CD4-positive, alpha-beta memory T cell (primary cell): ENCODE data around the gene CDR2L. TPM values are rescaled to one million over a fixed set of nuclear protein-coding genes. Genes with fewer than 3 reads are reported as not detected.

Experiments
- CTCF ChIA-PET: fragments of 350-600 bp; sonication (Branson Sonifier 250); formaldehyde crosslinking; loops from one replicate; lab custom pipeline; 2021; ENCODE audit warnings: inconsistent platforms; ENCODE audit not compliant: partially characterized antibody; lab: Charles Lee
- POLR2A ChIA-PET: fragments of 350-600 bp; sonication (Branson Sonifier 250); formaldehyde crosslinking; loops from one replicate; lab custom pipeline; 2021; ENCODE audit not compliant: partially characterized antibody; lab: Charles Lee
- DNase-seq, 5 donors: peaks; one replicate each; pipeline versions ENCODE4 v3.0.0 to v3.0.0-alpha.2; 2020 to 2022; ENCODE audit warnings: mixed read lengths in 1 of 5
- H3K27ac ChIP-seq: one replicate; pipeline ENCODE4 v1.7.0; 2013; ENCODE audit warnings: low read depth, low read length
- H3K27me3 ChIP-seq: 2 replicates; pipeline ENCODE4 v1.7.0; 2013; ENCODE audit warnings: mild to moderate bottlenecking, low read length, moderate library complexity; ENCODE audit not compliant: insufficient read depth
- H3K36me3 ChIP-seq: 2 replicates; pipeline ENCODE4 v1.7.0; 2013; ENCODE audit warnings: mild to moderate bottlenecking, low read length, moderate library complexity; ENCODE audit not compliant: insufficient read depth
- H3K4me1 ChIP-seq: 2 replicates; pipeline ENCODE4 v1.7.0; 2013; ENCODE audit warnings: mild to moderate bottlenecking, low read length, moderate library complexity; ENCODE audit not compliant: insufficient read depth
- H3K4me3 ChIP-seq, 2 donors: one replicate each; pipeline ENCODE4 v1.7.0; 2013; ENCODE audit warnings: low read length in 2 of 2, mild to moderate bottlenecking in 1 of 2
- H3K9me3 ChIP-seq, 2 donors: one replicate each; pipeline ENCODE4 v1.7.0; 2013; ENCODE audit warnings: low read length in 2 of 2, control low read depth in 1 of 2; ENCODE audit not compliant: control insufficient read depth in 1 of 2
- H3K27ac Mint-ChIP-seq, 7 donors: one replicate each; pipeline ENCODE4 v1.8.0; 2020 to 2021; ENCODE audit warnings: mixed read lengths in 7 of 7, mild to moderate bottlenecking in 6 of 7, inconsistent platforms in 3 of 7, moderate library complexity in 3 of 7
- H3K27me3 Mint-ChIP-seq, 2 donors: one replicate each; pipeline ENCODE4 v1.8.0; 2020 to 2021; ENCODE audit warnings: mixed read lengths in 2 of 2
- H3K36me3 Mint-ChIP-seq, 2 donors: one replicate each; pipeline ENCODE4 v1.8.0; 2020 to 2021; ENCODE audit warnings: mixed read lengths in 2 of 2, inconsistent platforms in 1 of 2, mild to moderate bottlenecking in 1 of 2
- H3K4me1 Mint-ChIP-seq, 4 donors: one replicate each; pipeline ENCODE4 v1.8.0; 2020 to 2021; ENCODE audit warnings: mixed read lengths in 4 of 4, mild to moderate bottlenecking in 1 of 4
- H3K4me3 Mint-ChIP-seq, 8 donors: one replicate each; pipeline ENCODE4 v1.8.0; 2020 to 2021; ENCODE audit warnings: mixed read lengths in 8 of 8, mild to moderate bottlenecking in 7 of 8, moderate library complexity in 6 of 8, inconsistent platforms in 3 of 8
- H3K9me3 Mint-ChIP-seq, 8 donors: one replicate each; pipeline ENCODE4 v1.8.0; 2020 to 2021; ENCODE audit warnings: mixed read lengths in 8 of 8, mild to moderate bottlenecking in 5 of 8, inconsistent platforms in 3 of 8, moderate library complexity in 1 of 8
- intact Hi-C: fragments of 100-400 bp; cut with micrococcal nuclease; formaldehyde crosslinking; loops from one replicate; pipeline ENCODE4 v1.15.1; 2023
- polyA plus RNA-seq, 2 donors: library from polyadenylated mRNA; unstranded; fragments of 300-500 nt; fragmentation: Illumina TruSeq; gene quantifications; one replicate each; pipeline ENCODE4 v1.2.3, GENCODE V29; 2021
- total RNA-seq, 2 experiments: library from RNA; stranded (reverse); gene quantifications; one replicate each; pipeline ENCODE4 v1.2.3, GENCODE V29; 2021

CDR2L gene
- total and polyA plus RNA-seq, 4 experiments from 2014 or later, result 0.08 to 0.20 TPM; not detected in 2

- peak overlapping the region in 1 of 2 donors; percentile 62 for H3K4me3 ChIP-seq
- peaks cover 25 to 64% (median 43%) of the 10 kb centered on the region in 4 donors for H3K4me1 Mint-ChIP-seq
- POLR2A ChIA-PET, result interaction anchor here (0.8 to 4.9 kb wide), 11 partner anchors 12 to 158 kb away, joined by 3 to 119 read pairs (median 6); partner anchors contain the start of genes ARMC7, CDR2L, JPT1 and MRPL58
- H3K36me3 ChIP-seq, result peaks cover 12% of the 10 kb centered on the region
- no peaks in the 10 kb centered on the region for H3K27me3 ChIP-seq
- H3K9me3 ChIP-seq, result no peaks in the 10 kb centered on the region
- DNase-seq, result no peak
- CTCF ChIA-PET, result interaction anchor here (0.8 to 3.5 kb wide), 6 partner anchors 10 to 311 kb away, joined by 3 to 16 read pairs (median 8); partner anchors contain the start of gene MRPL58
- peak overlapping the region; percentile 88 to 98 (median 92) for H3K27ac Mint-ChIP-seq
- no peaks in the 10 kb centered on the region for H3K27me3 Mint-ChIP-seq
- H3K4me3 Mint-ChIP-seq, result peak overlapping the region; percentile 87 to 100 (median 95)
- H3K4me1 ChIP-seq, result peaks cover 30% of the 10 kb centered on the region
- no peaks in the 10 kb centered on the region for H3K9me3 Mint-ChIP-seq
- peaks cover 21 to 39% of the 10 kb centered on the region in 2 donors for H3K36me3 Mint-ChIP-seq
- no peak overlapping the region for H3K27ac ChIP-seq
- intact Hi-C loops, result no loop called here
Observed at GRCh38 chr17:75048249-75048878, 60.9 kb downstream of the CDR2L start.

DNA sequence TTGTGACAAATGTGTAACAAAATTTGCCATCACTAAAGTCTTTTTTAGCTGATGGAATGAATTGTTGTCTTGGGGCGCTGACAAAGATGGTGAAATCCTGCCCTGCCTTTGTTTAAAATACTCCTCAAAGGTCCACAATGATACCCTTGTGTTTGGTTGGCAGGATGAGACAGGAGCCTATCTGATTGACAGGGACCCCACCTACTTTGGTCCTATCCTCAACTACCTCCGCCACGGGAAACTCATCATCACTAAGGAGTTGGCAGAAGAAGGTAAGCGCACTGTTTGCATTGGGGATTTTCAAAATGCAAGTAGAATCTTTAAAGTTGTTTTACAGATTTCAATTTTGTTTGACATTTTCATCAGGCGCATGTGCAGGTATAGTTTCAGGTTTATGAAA, 61.6 kb downstream of the CDR2L start:
- Histone ChIP-seq H3K27ac (no peak overlapping the region), H3K9me3 (no peaks in the 10 kb centered on the region), H3K36me3 (peaks cover 18% of the 10 kb centered on the region), H3K27me3 (no peaks in the 10 kb centered on the region), H3K4me3 (no peak overlapping the region), H3K4me1 (peaks cover 30% of the 10 kb centered on the region)
- Mint-ChIP-seq H3K27me3 (no peaks in the 10 kb centered on the region), H3K4me1 (peaks cover 25 to 60% (median 41%) of the 10 kb centered on the region in 4 donors), H3K4me3 (peak overlapping the region in 3 of 8 donors; percentile 9 to 39 (median 13)), H3K27ac (peak overlapping the region in 5 of 7 donors; percentile 5 to 97 (median 88)), H3K36me3 (peaks cover 18 to 38% of the 10 kb centered on the region in 2 donors), H3K9me3 (no peaks in the 10 kb centered on the region)
- ChIA-PET POLR2A (interaction anchor here (0.8 to 4.9 kb wide), 8 partner anchors 9 to 157 kb away, joined by 3 to 119 read pairs (median 4); partner anchors contain the start of genes ARMC7, JPT1, MRPL58 and NUP85), CTCF (interaction anchor here (0.8 to 3.5 kb wide), 8 partner anchors 10 to 311 kb away, joined by 3 to 16 read pairs (median 3); partner anchors contain the start of gene MRPL58)
- intact Hi-C loops, result no loop called here
- DNase-seq, result no peak

DNA sequence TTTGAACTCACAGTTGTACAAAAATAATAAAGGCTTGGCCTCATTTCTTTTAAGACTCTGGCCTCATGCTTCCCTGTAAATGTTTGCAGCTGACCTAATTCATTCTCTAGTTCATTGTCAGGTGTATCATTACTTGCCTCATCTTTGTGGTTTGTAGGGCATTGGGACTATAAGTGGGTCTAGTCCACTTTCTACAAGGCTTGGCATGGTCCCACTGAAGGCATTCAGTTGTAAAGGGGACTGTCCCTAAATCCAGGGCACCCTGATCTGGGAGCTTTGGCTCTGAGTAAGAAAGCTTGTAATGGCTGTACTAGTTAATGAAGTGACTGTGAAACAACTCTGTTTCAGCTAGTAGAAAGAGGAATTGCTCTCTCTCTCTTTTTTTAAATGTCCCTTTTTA, 62.3 kb downstream of the CDR2L start:
- ChIA-PET POLR2A (interaction anchor here (1.0 to 4.9 kb wide), 4 partner anchors 10 to 37 kb away, joined by 3 to 119 read pairs (median 23); partner anchors contain the start of gene MRPL58), CTCF (interaction anchor here (0.7 to 3.5 kb wide), 6 partner anchors 10 to 122 kb away, joined by 3 to 16 read pairs (median 3); no protein-coding TSS in a partner anchor)
- intact Hi-C loops, result no loop called here
- Mint-ChIP-seq H3K9me3 (no peaks in the 10 kb centered on the region), H3K27me3 (no peaks in the 10 kb centered on the region), H3K4me1 (peaks cover 25 to 56% (median 38%) of the 10 kb centered on the region in 4 donors), H3K36me3 (peaks cover 18 to 43% of the 10 kb centered on the region in 2 donors), H3K4me3 (peak overlapping the region in 2 of 8 donors; percentile 9 to 39), H3K27ac (peak overlapping the region in 4 of 7 donors; percentile 23 to 50 (median 29))
- Histone ChIP-seq H3K9me3 (no peaks in the 10 kb centered on the region), H3K27me3 (no peaks in the 10 kb centered on the region), H3K4me1 (peaks cover 30% of the 10 kb centered on the region), H3K4me3 (no peak overlapping the region), H3K27ac (no peak overlapping the region), H3K36me3 (peaks cover 20% of the 10 kb centered on the region)
- DNase-seq, result no peak

- Histone ChIP-seq H3K4me3 (no peak overlapping the region), H3K4me1 (peaks cover 20% of the 10 kb centered on the region), H3K9me3 (no peaks in the 10 kb centered on the region), H3K27me3 (no peaks in the 10 kb centered on the region), H3K36me3 (peaks cover 20% of the 10 kb centered on the region), H3K27ac (no peak overlapping the region)
- Mint-ChIP-seq H3K27ac (no peak overlapping the region), H3K4me3 (no peak overlapping the region), H3K36me3 (peaks cover 25 to 48% of the 10 kb centered on the region in 2 donors), H3K4me1 (peaks cover 20 to 37% (median 30%) of the 10 kb centered on the region in 4 donors), H3K9me3 (no peaks in the 10 kb centered on the region), H3K27me3 (no peaks in the 10 kb centered on the region)
- intact Hi-C loops, result no loop called here
- CTCF ChIA-PET, result interaction anchor here (1.3 kb wide), 1 partner anchor 90 kb away, joined by 5 read pairs; no protein-coding TSS in a partner anchor
- POLR2A ChIA-PET, result no interaction called here
- no peak for DNase-seq
Observed at GRCh38 chr17:75051941-75052340, 64.5 kb downstream of the CDR2L start.

Other genes with a start within 250 kb of the CDR2L start
- 100 to 1,000 TPM; 202 to 209 TPM for gene NHERF1, start 239.0 kb upstream of the CDR2L start, total RNA-seq
- 100 to 1,000 TPM; 324 to 448 TPM for gene NHERF1, start 239.0 kb upstream of the CDR2L start, polyA plus RNA-seq
- gene NAT9, start 211.3 kb upstream of the CDR2L start, total RNA-seq, result 10 to 100 TPM; 60.0 to 70.3 TPM
- gene NAT9, start 211.3 kb upstream of the CDR2L start, polyA plus RNA-seq, result 10 to 100 TPM; 11.9 to 19.1 TPM
- under 1 TPM in 1 of 2 experiments, not detected in 1; 0.09 TPM for gene GRIN2C, start 127.7 kb upstream of the CDR2L start, total RNA-seq
- not detected for gene GRIN2C, start 127.7 kb upstream of the CDR2L start, polyA plus RNA-seq
- 10 to 100 TPM; 16.6 to 21.8 TPM for gene FDXR, start 114.6 kb upstream of the CDR2L start, total RNA-seq
- 1 to 10 TPM; 2.7 to 4.6 TPM for gene FDXR, start 114.6 kb upstream of the CDR2L start, polyA plus RNA-seq
- gene FADS6, start 94.0 kb upstream of the CDR2L start, total RNA-seq, result not detected
- not detected for gene FADS6, start 94.0 kb upstream of the CDR2L start, polyA plus RNA-seq
- not detected for gene USH1G, start 64.4 kb upstream of the CDR2L start, total RNA-seq
- not detected for gene USH1G, start 64.4 kb upstream of the CDR2L start, polyA plus RNA-seq
- gene OTOP2, start 63.4 kb upstream of the CDR2L start, total RNA-seq, result not detected
- not detected for gene OTOP2, start 63.4 kb upstream of the CDR2L start, polyA plus RNA-seq
- gene OTOP3, start 51.7 kb upstream of the CDR2L start, total RNA-seq, result not detected
- gene OTOP3, start 51.7 kb upstream of the CDR2L start, polyA plus RNA-seq, result not detected
- gene HID1, start 14.9 kb upstream of the CDR2L start, total RNA-seq, result 10 to 100 TPM; 17.5 to 19.5 TPM
- gene HID1, start 14.9 kb upstream of the CDR2L start, polyA plus RNA-seq, result 1 to 10 TPM; 3.0 to 5.1 TPM
- 10 to 100 TPM; 22.6 to 26.7 TPM for gene MRPL58, start 25.0 kb downstream of the CDR2L start, total RNA-seq
- 10 to 100 TPM; 56.5 to 62.2 TPM for gene MRPL58, start 25.0 kb downstream of the CDR2L start, polyA plus RNA-seq
- gene ATP5PD, start 59.3 kb downstream of the CDR2L start, total RNA-seq, result 100 to 1,000 TPM; 167 to 171 TPM
- 100 to 1,000 TPM; 428 to 552 TPM for gene ATP5PD, start 59.3 kb downstream of the CDR2L start, polyA plus RNA-seq
- gene KCTD2, start 59.6 kb downstream of the CDR2L start, total RNA-seq, result 10 to 100 TPM; 31.1 to 31.7 TPM
- gene KCTD2, start 59.6 kb downstream of the CDR2L start, polyA plus RNA-seq, result 10 to 100 TPM in 1 of 2 donors, 1 to 10 TPM in 1; 2.3 to 11.6 TPM
- gene SLC16A5, start 100.3 kb downstream of the CDR2L start, total RNA-seq, result 10 to 100 TPM; 12.5 to 13.9 TPM
- gene SLC16A5, start 100.3 kb downstream of the CDR2L start, polyA plus RNA-seq, result 1 to 10 TPM; 2.9 to 3.7 TPM
- 10 to 100 TPM; 20.0 to 21.9 TPM for gene ARMC7, start 122.3 kb downstream of the CDR2L start, total RNA-seq
- 1 to 10 TPM; 1.3 to 3.5 TPM for gene ARMC7, start 122.3 kb downstream of the CDR2L start, polyA plus RNA-seq
- 10 to 100 TPM; 40.1 to 46.6 TPM for gene NT5C, start 144.1 kb downstream of the CDR2L start, total RNA-seq
- gene NT5C, start 144.1 kb downstream of the CDR2L start, polyA plus RNA-seq, result 10 to 100 TPM; 22.4 to 32.6 TPM
- 10 to 100 TPM; 37.8 to 38.9 TPM for gene JPT1, start 166.9 kb downstream of the CDR2L start, total RNA-seq
- 100 to 1,000 TPM; 105 to 130 TPM for gene JPT1, start 166.9 kb downstream of the CDR2L start, polyA plus RNA-seq
- 100 to 1,000 TPM; 255 to 264 TPM for gene SUMO2, start 195.3 kb downstream of the CDR2L start, total RNA-seq
- gene SUMO2, start 195.3 kb downstream of the CDR2L start, polyA plus RNA-seq, result 100 to 1,000 TPM; 302 to 416 TPM
- 100 to 1,000 TPM; 137 to 164 TPM for gene NUP85, start 218.0 kb downstream of the CDR2L start, total RNA-seq
- 10 to 100 TPM; 33.4 to 49.1 TPM for gene NUP85, start 218.0 kb downstream of the CDR2L start, polyA plus RNA-seq